Uterine smooth muscle cell (primary cell): ENCODE data around the gene TAS2R16. TPM values are rescaled to one million over a fixed set of nuclear protein-coding genes. Genes with fewer than 3 reads are reported as not detected.

Source experiments
- total RNA-seq: library from RNA; depleted of rRNA; stranded (reverse); fragments of >200 nt; gene quantifications from 2 replicates; pipeline ENCODE4 v1.2.3, GENCODE V29; 2014

TAS2R16 gene
- total RNA-seq = not detected in 2 replicates

GRCh38 chr7:122995600-122995999 lies at the start of gene TAS2R16:
Gene TAS2R16 (minus strand): TSS chr7:122995700. CDS start chr7:122995634, 66 bp downstream.

Other genes starting within 250 kb of the TAS2R16 start
- gene CADPS2, start 109.2 kb downstream of the TAS2R16 start, total RNA-seq = 21.6 and 34.5 TPM in 2 replicates
- not detected in 2 replicates for gene SLC13A1, start 204.3 kb upstream of the TAS2R16 start, total RNA-seq